ENCODE results near the gene C2orf15. TPM values are rescaled to one million over a fixed set of nuclear protein-coding genes. Genes with fewer than 3 reads are reported as not detected.
"Not testable (repeated sequence)": the region's sequence is repeated elsewhere in the genome, so short reads cannot be mapped to it uniquely, and the experiment has no call there.

The C2orf15 gene
- total RNA-seq, 1 donor from 2014 or later, result 1.1 TPM

GRCh38 chr2:99184811-99185210, 43.3 kb downstream of the C2orf15 start:
- no peak for DNase-seq
- no peaks in the 10 kb centered on the region for H3K27me3 ChIP-seq
- TF ChIP-seq, protein P1, sequence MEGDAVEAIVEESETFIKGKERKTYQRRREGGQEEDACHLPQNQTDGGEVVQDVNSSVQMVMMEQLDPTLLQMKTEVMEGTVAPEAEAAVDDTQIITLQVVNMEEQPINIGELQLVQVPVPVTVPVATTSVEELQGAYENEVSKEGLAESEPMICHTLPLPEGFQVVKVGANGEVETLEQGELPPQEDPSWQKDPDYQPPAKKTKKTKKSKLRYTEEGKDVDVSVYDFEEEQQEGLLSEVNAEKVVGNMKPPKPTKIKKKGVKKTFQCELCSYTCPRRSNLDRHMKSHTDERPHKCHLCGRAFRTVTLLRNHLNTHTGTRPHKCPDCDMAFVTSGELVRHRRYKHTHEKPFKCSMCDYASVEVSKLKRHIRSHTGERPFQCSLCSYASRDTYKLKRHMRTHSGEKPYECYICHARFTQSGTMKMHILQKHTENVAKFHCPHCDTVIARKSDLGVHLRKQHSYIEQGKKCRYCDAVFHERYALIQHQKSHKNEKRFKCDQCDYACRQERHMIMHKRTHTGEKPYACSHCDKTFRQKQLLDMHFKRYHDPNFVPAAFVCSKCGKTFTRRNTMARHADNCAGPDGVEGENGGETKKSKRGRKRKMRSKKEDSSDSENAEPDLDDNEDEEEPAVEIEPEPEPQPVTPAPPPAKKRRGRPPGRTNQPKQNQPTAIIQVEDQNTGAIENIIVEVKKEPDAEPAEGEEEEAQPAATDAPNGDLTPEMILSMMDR (IDR thresholded peaks at IDR 0.05), result no peak
- no peak for ATAC-seq
- peaks cover 22% of the 10 kb centered on the region for H3K4me1 ChIP-seq
- no peaks in the 10 kb centered on the region for H3K9me3 ChIP-seq
- no peak overlapping the region for H3K27ac ChIP-seq
- H3K4me3 ChIP-seq, result no peak overlapping the region
- H3K36me3 ChIP-seq, result peaks cover 5% of the 10 kb centered on the region
- intact Hi-C loops (cut with DNase I), result no loop called here

GRCh38 chr2:99187011-99187410, 45.5 kb downstream of the C2orf15 start:
- intact Hi-C loops (cut with DNase I), result no loop called here
- H3K27ac ChIP-seq, result no peak overlapping the region
- no peak for ATAC-seq
- H3K36me3 ChIP-seq, result peaks cover 16% of the 10 kb centered on the region
- peaks cover 11% of the 10 kb centered on the region for H3K4me1 ChIP-seq
- no peaks in the 10 kb centered on the region for H3K9me3 ChIP-seq
- DNase-seq, result no peak
- TF ChIP-seq, protein P1 (IDR thresholded peaks at IDR 0.05), result no peak
- H3K4me3 ChIP-seq, result no peak overlapping the region
- no peaks in the 10 kb centered on the region for H3K27me3 ChIP-seq

DNA sequence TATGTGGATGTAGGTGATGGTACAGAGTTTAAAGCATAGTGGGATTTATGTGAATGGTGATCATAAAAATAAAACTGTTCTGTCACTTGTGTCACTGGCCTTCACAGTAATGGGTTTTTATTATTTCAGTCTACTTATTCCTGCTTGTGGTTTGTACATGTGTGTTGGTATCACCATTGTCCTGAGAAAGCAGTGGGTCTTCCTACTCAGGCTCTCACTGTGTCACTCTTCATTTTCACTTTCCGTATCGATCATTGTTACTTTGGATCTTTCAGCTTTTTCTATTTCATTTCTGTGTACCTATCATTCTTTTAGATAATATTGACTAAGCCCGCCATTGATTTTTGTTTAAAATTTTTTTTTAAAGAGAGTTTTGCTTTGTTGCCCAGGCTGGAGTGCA, 46.9 kb downstream of the C2orf15 start:
- no peak for DNase-seq
- intact Hi-C loops (cut with DNase I), result no loop called here

GRCh38 chr2:99190548-99190947, 49.0 kb downstream of the C2orf15 start:
- TF ChIP-seq, protein P1 (IDR thresholded peaks at IDR 0.05), result no peak
- H3K4me3 ChIP-seq, result no peak overlapping the region
- intact Hi-C loops (cut with DNase I), result no loop called here
- H3K4me1 ChIP-seq, result no peaks in the 10 kb centered on the region
- ATAC-seq (no peak), DNase-seq (no peak)
- no peaks in the 10 kb centered on the region for H3K9me3 ChIP-seq
- no peaks in the 10 kb centered on the region for H3K27me3 ChIP-seq
- H3K27ac ChIP-seq, result no peak overlapping the region
- peaks cover 51% of the 10 kb centered on the region for H3K36me3 ChIP-seq

More for the DNA sequence above, 46.9 kb downstream of the C2orf15 start:
- ATAC-seq, result no peak
- no peaks in the 10 kb centered on the region for H3K27me3 ChIP-seq
- H3K27ac ChIP-seq, result no peak overlapping the region
- no peak overlapping the region for H3K4me3 ChIP-seq
- no peaks in the 10 kb centered on the region for H3K4me1 ChIP-seq
- TF ChIP-seq, protein P1 (IDR thresholded peaks at IDR 0.05), result no peak
- no peaks in the 10 kb centered on the region for H3K9me3 ChIP-seq
- peaks cover 29% of the 10 kb centered on the region for H3K36me3 ChIP-seq

GRCh38 chr2:99192364-99192763, 50.9 kb downstream of the C2orf15 start:
- H3K27ac ChIP-seq; H3K4me1 ChIP-seq; DNase-seq; ATAC-seq; intact Hi-C loops (cut with DNase I); H3K4me3 ChIP-seq; H3K9me3 ChIP-seq; H3K27me3 ChIP-seq: not testable (repeated sequence)
- peaks cover 69% of the 10 kb centered on the region for H3K36me3 ChIP-seq

DNA sequence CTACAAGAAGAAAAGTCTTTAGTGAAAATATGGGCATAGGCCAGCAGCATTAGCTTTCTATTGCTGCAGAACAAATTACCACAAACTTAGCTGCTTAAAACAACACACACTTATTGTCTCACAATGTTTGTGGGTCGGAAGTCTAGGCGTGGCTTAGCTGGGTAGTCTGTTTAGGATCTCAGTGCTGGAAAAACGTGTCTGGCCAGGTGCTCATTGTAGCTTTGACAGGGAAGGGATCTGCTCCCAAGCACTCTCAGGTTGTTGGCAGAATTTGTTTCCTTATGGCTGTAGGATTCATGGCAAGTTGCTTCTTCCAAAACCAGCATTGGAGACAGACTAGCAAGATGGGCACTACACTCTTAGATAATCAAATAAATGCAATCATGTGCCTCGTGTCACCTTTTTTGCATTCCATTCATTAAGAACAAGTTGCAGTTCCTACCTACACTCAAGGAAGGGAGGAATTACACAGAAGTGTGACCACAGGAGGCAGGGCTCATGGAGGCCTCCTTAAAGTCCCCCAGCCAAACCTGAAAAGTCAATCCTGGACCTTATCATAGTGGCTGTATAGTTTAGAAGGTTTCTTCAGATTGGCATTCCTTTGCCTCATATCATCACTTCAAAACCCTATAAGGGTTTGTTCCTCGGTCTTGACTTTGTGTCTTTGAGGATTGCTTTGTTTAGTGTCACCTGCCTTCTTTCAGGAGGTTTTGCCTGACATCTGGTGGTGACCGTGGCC, 56.8 kb downstream of the C2orf15 start:
- Histone ChIP-seq H3K36me3 (peaks cover 55% of the 10 kb centered on the region), H3K9me3 (no peaks in the 10 kb centered on the region), H3K27me3 (no peaks in the 10 kb centered on the region), H3K4me1 (no peaks in the 10 kb centered on the region), H3K27ac (no peak overlapping the region), H3K4me3 (no peak overlapping the region)
- TF ChIP-seq, protein P1 (IDR thresholded peaks at IDR 0.05), result no peak
- ATAC-seq, result no peak
- DNase-seq, result no peak
- intact Hi-C loops (cut with DNase I), result no loop called here
